ENCODE results near the gene TK2.

Gene TK2

DNA sequence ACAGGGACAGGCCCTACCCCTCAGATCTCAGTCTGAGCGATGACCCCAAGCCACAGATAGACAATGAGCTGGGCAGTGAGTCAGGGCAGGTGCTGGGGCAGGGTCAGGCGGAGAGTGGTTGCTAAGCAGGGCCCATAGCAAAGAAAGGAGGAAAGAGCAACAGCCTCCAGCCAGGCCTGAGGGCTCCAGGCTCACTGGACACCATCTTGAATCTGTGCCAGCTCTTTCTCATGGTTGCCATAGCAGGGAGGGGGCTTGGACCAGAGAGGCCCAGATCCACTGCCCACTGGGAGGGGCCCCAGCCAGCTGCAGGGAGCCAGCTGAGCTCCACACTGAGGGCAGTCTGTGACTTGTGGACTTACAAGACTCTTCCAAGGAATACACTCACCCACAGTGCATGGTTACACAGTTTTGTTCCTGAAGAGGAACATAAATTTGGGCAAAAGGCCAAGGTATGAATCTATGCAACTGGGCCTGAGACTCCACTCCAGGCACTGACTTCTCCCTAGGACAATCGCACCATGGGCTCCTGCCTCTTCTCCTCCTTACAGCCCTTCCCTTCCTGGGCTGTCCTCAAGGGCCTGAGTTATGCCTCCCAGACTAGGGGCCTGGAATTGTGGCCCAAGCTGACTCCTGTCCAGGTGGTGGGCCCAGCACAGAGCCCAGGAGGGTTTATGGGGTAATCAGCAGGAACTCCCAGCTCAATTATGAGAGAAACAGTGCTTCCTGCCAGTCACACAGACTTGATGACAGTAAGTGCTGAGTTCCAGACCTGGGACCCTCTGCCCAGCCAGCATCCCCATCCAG is 62.9 kb downstream of the TK2 start:
- Histone ChIP-seq H3K23ac (ENCODE audit: low read depth, low read length, poor library complexity) (no peak overlapping the region), H3K4me1 (ENCODE audit: control insufficient read depth in 2 of 2, insufficient read depth in 1 of 2, low read depth in 1 of 2, low read length in 2 of 2) (peaks cover 8 to 15% of the 10 kb centered on the region in 2 donors), H2BK12ac (ENCODE audit: low read length) (no peak overlapping the region), H4K8ac (ENCODE audit: low read depth, low read length) (no peak overlapping the region), H4K91ac (ENCODE audit: low read depth, low read length, poor library complexity) (peak overlapping the region; percentile 1), H3K27ac (replicated peaks; ENCODE audit: low read length) (peak overlapping the region; percentile 6), H2AFZ (ENCODE audit: low read length) (peak overlapping the region; percentile 81), H2AK5ac (ENCODE audit: low read depth, low read length) (peak overlapping the region; percentile 66), H3K36me3 (replicated peaks in 1 of 2; ENCODE audit: control insufficient read depth in 2 of 2, insufficient read depth in 2 of 2, low read length in 2 of 2) (no peaks in the 10 kb centered on the region), H2BK15ac (ENCODE audit: low read length) (peak overlapping the region; percentile 16), H3K18ac (ENCODE audit: low read length) (peak overlapping the region; percentile 61), H3K4ac (ENCODE audit: low read length) (peak overlapping the region; percentile 59), H3K79me1 (ENCODE audit: low read depth, low read length) (no peaks in the 10 kb centered on the region), H3K4me2 (ENCODE audit: insufficient read depth, low read length, poor library complexity, severe bottlenecking) (no peak overlapping the region), H2BK5ac (ENCODE audit: low read length) (no peak overlapping the region), H3K27me3 (ENCODE audit: control insufficient read depth in 3 of 3, insufficient read depth in 3 of 3, low read depth in 1 of 3, low read length in 3 of 3) (no peaks in the 10 kb centered on the region), H2BK120ac (ENCODE audit: low read depth, low read length) (no peak overlapping the region), H3K4me3 (ENCODE audit: low read length in 2 of 2) (no peak overlapping the region), H3K14ac (ENCODE audit: low read length) (no peak overlapping the region), H3K9ac (ENCODE audit: low read depth, low read length, poor library complexity) (no peak overlapping the region), H3K9me3 (replicated peaks in 1 of 2; ENCODE audit: control insufficient read depth in 2 of 2, insufficient read depth in 1 of 2, low read depth in 1 of 2, low read length in 2 of 2) (no peaks in the 10 kb centered on the region)
- no peak for DNase-seq (ENCODE audit: low spot score)
- WGBS, 2 donors (ENCODE audit: extremely low coverage in 2 of 2, insufficient read length in 2 of 2, insufficient replicate concordance in 1 of 2) = no CpG with 5 or more reads among the region's 3 CpGs

DNA sequence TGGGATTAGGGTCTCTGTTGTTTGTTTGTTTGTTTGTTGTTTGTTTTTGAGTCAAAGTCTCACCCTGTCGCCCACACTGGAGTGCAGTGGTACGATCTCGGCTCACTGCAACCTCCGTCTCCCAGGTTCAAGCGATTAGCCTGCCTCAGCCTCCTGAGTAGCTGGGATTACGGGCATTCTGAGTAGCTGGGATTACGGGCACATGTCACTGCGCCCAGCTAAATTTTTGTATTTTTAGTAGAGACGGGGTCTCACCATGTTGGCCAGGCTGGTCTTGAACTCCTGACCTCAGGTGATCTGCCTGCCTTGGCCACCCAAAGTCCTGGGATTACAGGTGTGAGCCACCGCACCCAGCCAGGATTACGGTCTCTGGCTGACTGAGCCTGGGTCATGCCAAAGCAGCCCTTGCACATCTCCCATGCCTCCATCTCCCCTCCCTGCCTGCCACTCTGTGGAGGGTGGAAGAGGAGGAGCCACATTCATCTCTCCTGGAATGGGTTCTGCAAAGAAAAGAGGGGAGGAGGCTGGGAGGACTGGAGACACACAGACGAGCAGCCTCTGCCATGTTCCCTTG is 63.6 kb downstream of the TK2 start:
- peak overlapping the region; percentile 6 for H3K27ac ChIP-seq (replicated peaks; ENCODE audit: low read length)
- H3K4me2 ChIP-seq (ENCODE audit: insufficient read depth, low read length, poor library complexity, severe bottlenecking) = no peak overlapping the region
- H2BK120ac ChIP-seq (ENCODE audit: low read depth, low read length) = no peak overlapping the region
- H3K79me1 ChIP-seq (ENCODE audit: low read depth, low read length) = no peaks in the 10 kb centered on the region
- peak overlapping the region; percentile 81 for H2AFZ ChIP-seq (ENCODE audit: low read length)
- H4K8ac ChIP-seq (ENCODE audit: low read depth, low read length) = no peak overlapping the region
- H2BK12ac ChIP-seq (ENCODE audit: low read length) = no peak overlapping the region
- H3K9ac ChIP-seq (ENCODE audit: low read depth, low read length, poor library complexity) = no peak overlapping the region
- WGBS, 2 donors (ENCODE audit: extremely low coverage in 2 of 2, insufficient read length in 2 of 2, insufficient replicate concordance in 1 of 2) = no CpG with 5 or more reads among the region's 12 CpGs
- H3K18ac ChIP-seq (ENCODE audit: low read length) = no peak overlapping the region
- no peak overlapping the region for H3K23ac ChIP-seq (ENCODE audit: low read depth, low read length, poor library complexity)
- H2AK5ac ChIP-seq (ENCODE audit: low read depth, low read length) = no peak overlapping the region
- H2BK15ac ChIP-seq (ENCODE audit: low read length) = peak overlapping the region; percentile 16
- H3K4ac ChIP-seq (ENCODE audit: low read length) = peak overlapping the region; percentile 59
- H3K9me3 ChIP-seq (replicated peaks in 1 of 2; ENCODE audit: control insufficient read depth in 2 of 2, insufficient read depth in 1 of 2, low read depth in 1 of 2, low read length in 2 of 2) = no peaks in the 10 kb centered on the region
- no peak overlapping the region for H3K14ac ChIP-seq (ENCODE audit: low read length)
- no peak for DNase-seq (ENCODE audit: low spot score)
- peak overlapping the region; percentile 1 for H4K91ac ChIP-seq (ENCODE audit: low read depth, low read length, poor library complexity)
- no peaks in the 10 kb centered on the region for H3K27me3 ChIP-seq (ENCODE audit: control insufficient read depth in 3 of 3, insufficient read depth in 3 of 3, low read depth in 1 of 3, low read length in 3 of 3)
- H2BK5ac ChIP-seq (ENCODE audit: low read length) = no peak overlapping the region
- H3K36me3 ChIP-seq (replicated peaks in 1 of 2; ENCODE audit: control insufficient read depth in 2 of 2, insufficient read depth in 2 of 2, low read length in 2 of 2) = no peaks in the 10 kb centered on the region
- peaks cover 8 to 15% of the 10 kb centered on the region in 2 donors for H3K4me1 ChIP-seq (ENCODE audit: control insufficient read depth in 2 of 2, insufficient read depth in 1 of 2, low read depth in 1 of 2, low read length in 2 of 2)
- no peak overlapping the region for H3K4me3 ChIP-seq (ENCODE audit: low read length in 2 of 2)

DNA sequence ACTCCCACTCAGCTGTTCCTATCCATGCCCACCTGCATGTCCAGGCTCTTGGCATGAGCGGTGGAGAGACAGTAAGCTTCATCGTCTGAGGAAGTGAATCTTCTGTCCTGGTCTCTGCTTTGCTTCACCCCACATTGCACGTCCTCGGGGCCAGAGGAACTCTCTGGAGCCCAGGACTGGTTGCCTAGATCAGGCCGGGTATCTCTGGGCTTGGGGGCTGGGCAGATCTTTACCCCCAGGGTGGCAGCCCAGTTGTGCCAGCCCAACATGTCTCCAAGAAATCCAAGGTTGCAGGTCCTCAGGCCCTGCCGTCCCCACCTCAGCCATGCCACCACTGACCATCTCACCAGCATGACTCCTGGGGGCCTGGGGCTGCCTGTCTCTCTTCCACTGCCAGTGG is 64.5 kb downstream of the TK2 start:
- H3K9ac ChIP-seq (ENCODE audit: low read depth, low read length, poor library complexity) = no peak overlapping the region
- no peaks in the 10 kb centered on the region for H3K79me1 ChIP-seq (ENCODE audit: low read depth, low read length)
- no peak overlapping the region for H3K4me2 ChIP-seq (ENCODE audit: insufficient read depth, low read length, poor library complexity, severe bottlenecking)
- peak overlapping the region; percentile 12 for H2BK5ac ChIP-seq (ENCODE audit: low read length)
- no peak overlapping the region for H3K4me3 ChIP-seq (ENCODE audit: low read length in 2 of 2)
- H3K36me3 ChIP-seq (replicated peaks in 1 of 2; ENCODE audit: control insufficient read depth in 2 of 2, insufficient read depth in 2 of 2, low read length in 2 of 2) = no peaks in the 10 kb centered on the region
- no peak overlapping the region for H3K14ac ChIP-seq (ENCODE audit: low read length)
- no peak overlapping the region for H3K4ac ChIP-seq (ENCODE audit: low read length)
- H3K27ac ChIP-seq (replicated peaks; ENCODE audit: low read length) = no peak overlapping the region
- no peak overlapping the region for H4K91ac ChIP-seq (ENCODE audit: low read depth, low read length, poor library complexity)
- H3K27me3 ChIP-seq (ENCODE audit: control insufficient read depth in 3 of 3, insufficient read depth in 3 of 3, low read depth in 1 of 3, low read length in 3 of 3) = no peaks in the 10 kb centered on the region
- H2BK15ac ChIP-seq (ENCODE audit: low read length) = peak overlapping the region; percentile 69
- H2BK120ac ChIP-seq (ENCODE audit: low read depth, low read length) = no peak overlapping the region
- no peak overlapping the region for H4K8ac ChIP-seq (ENCODE audit: low read depth, low read length)
- peak overlapping the region; percentile 64 for H2AK5ac ChIP-seq (ENCODE audit: low read depth, low read length)
- no CpG with 5 or more reads among the region's 6 CpGs for WGBS, 2 donors (ENCODE audit: extremely low coverage in 2 of 2, insufficient read length in 2 of 2, insufficient replicate concordance in 1 of 2)
- H2AFZ ChIP-seq (ENCODE audit: low read length) = no peak overlapping the region
- H3K18ac ChIP-seq (ENCODE audit: low read length) = no peak overlapping the region
- H3K4me1 ChIP-seq (ENCODE audit: control insufficient read depth in 2 of 2, insufficient read depth in 1 of 2, low read depth in 1 of 2, low read length in 2 of 2) = peaks cover 8 to 15% of the 10 kb centered on the region in 2 donors
- no peak for DNase-seq (ENCODE audit: low spot score)
- H3K23ac ChIP-seq (ENCODE audit: low read depth, low read length, poor library complexity) = no peak overlapping the region
- H3K9me3 ChIP-seq (replicated peaks in 1 of 2; ENCODE audit: control insufficient read depth in 2 of 2, insufficient read depth in 1 of 2, low read depth in 1 of 2, low read length in 2 of 2) = no peaks in the 10 kb centered on the region
- no peak overlapping the region for H2BK12ac ChIP-seq (ENCODE audit: low read length)

DNA sequence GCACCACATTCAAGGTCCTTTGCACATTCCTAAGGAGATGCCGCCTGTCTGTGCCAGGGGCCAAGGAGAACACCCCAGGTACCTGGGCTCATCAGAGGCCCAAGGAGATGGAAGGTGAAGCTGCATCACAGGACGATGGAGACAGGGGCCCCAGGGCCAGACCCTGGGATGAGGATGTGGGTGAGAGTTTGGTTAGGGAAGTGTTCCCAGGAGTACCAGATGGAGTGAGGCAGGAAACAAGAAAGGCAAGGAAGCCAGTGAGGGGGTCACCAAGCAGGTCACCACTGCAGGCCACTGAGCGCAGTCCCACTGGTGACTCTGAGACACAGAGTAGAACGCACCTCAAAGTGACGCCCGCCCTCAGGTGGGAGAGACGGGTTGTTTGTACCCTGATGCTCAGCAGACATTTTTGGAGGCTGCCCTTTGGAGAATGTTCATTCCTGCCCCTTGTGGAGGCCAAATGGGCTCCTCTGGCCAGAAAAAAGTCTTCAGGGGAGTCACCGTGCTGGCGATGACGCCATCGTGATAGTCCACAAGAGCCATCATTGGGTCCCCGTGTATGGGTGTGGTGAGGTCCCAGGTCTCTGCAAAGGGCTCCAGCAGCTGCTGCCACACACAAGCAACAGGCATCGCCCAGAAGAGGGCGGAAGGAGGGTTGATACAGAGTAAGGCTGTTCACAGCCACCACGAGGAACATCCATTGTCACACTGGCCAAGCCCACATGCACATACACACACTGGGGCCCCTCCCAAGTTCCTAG is 65.3 kb downstream of the TK2 start:
- H3K4me3 ChIP-seq (ENCODE audit: low read length in 2 of 2) = no peak overlapping the region
- no peak overlapping the region for H3K27ac ChIP-seq (replicated peaks; ENCODE audit: low read length)
- H4K91ac ChIP-seq (ENCODE audit: low read depth, low read length, poor library complexity) = no peak overlapping the region
- H3K18ac ChIP-seq (ENCODE audit: low read length) = no peak overlapping the region
- H2BK120ac ChIP-seq (ENCODE audit: low read depth, low read length) = no peak overlapping the region
- peaks cover 8 to 15% of the 10 kb centered on the region in 2 donors for H3K4me1 ChIP-seq (ENCODE audit: control insufficient read depth in 2 of 2, insufficient read depth in 1 of 2, low read depth in 1 of 2, low read length in 2 of 2)
- H3K79me1 ChIP-seq (ENCODE audit: low read depth, low read length) = no peaks in the 10 kb centered on the region
- no peak for DNase-seq (ENCODE audit: low spot score)
- peak overlapping the region; percentile 59 for H2BK12ac ChIP-seq (ENCODE audit: low read length)
- H3K23ac ChIP-seq (ENCODE audit: low read depth, low read length, poor library complexity) = peak overlapping the region; percentile 21
- no peak overlapping the region for H2AFZ ChIP-seq (ENCODE audit: low read length)
- H2AK5ac ChIP-seq (ENCODE audit: low read depth, low read length) = peak overlapping the region; percentile 64
- H3K9me3 ChIP-seq (replicated peaks in 1 of 2; ENCODE audit: control insufficient read depth in 2 of 2, insufficient read depth in 1 of 2, low read depth in 1 of 2, low read length in 2 of 2) = no peaks in the 10 kb centered on the region
- no CpG with 5 or more reads among the region's 15 CpGs for WGBS, 2 donors (ENCODE audit: extremely low coverage in 2 of 2, insufficient read length in 2 of 2, insufficient replicate concordance in 1 of 2)
- no peaks in the 10 kb centered on the region for H3K36me3 ChIP-seq (replicated peaks in 1 of 2; ENCODE audit: control insufficient read depth in 2 of 2, insufficient read depth in 2 of 2, low read length in 2 of 2)
- H3K27me3 ChIP-seq (ENCODE audit: control insufficient read depth in 3 of 3, insufficient read depth in 3 of 3, low read depth in 1 of 3, low read length in 3 of 3) = no peaks in the 10 kb centered on the region
- H2BK5ac ChIP-seq (ENCODE audit: low read length) = peak overlapping the region; percentile 12
- H3K9ac ChIP-seq (ENCODE audit: low read depth, low read length, poor library complexity) = no peak overlapping the region
- H3K4ac ChIP-seq (ENCODE audit: low read length) = no peak overlapping the region
- H4K8ac ChIP-seq (ENCODE audit: low read depth, low read length) = no peak overlapping the region
- H2BK15ac ChIP-seq (ENCODE audit: low read length) = peak overlapping the region; percentile 69
- H3K14ac ChIP-seq (ENCODE audit: low read length) = no peak overlapping the region
- no peak overlapping the region for H3K4me2 ChIP-seq (ENCODE audit: insufficient read depth, low read length, poor library complexity, severe bottlenecking)
